ENCODE data around the gene FER. TPM values are rescaled to one million over a fixed set of nuclear protein-coding genes. Genes with fewer than 3 reads are reported as not detected.
A peak's percentile ranks its signal among the peaks of the same experiment; 100 is the strongest.

FER gene
- total RNA-seq, 1 donor from 2014 or later, result 38.2 TPM

GRCh38 chr5:109062664-109063063 is 315.0 kb downstream of the FER start:
- peaks cover 26% of the 10 kb centered on the region for H3K4me1 Mint-ChIP-seq (ENCODE audit: unreplicated experiment)
- no peaks in the 10 kb centered on the region for H3K27me3 Mint-ChIP-seq (ENCODE audit: unreplicated experiment)
- H3K36me3 Mint-ChIP-seq (ENCODE audit: unreplicated experiment), result peaks cover 2% of the 10 kb centered on the region
- H3K9me3 Mint-ChIP-seq (ENCODE audit: unreplicated experiment), result no peaks in the 10 kb centered on the region
- H3K4me3 Mint-ChIP-seq (ENCODE audit: unreplicated experiment), result no peak overlapping the region
- no peak for DNase-seq (ENCODE audit: extremely low spot score, unreplicated experiment)
- peak overlapping the region; percentile 56 for H3K27ac Mint-ChIP-seq (ENCODE audit: unreplicated experiment)
- TF ChIP-seq CTCF (IDR thresholded peaks at IDR 0.05), result no peak

GRCh38 chr5:109063223-109063622 is 315.5 kb downstream of the FER start:
- Mint-ChIP-seq H3K4me1 (ENCODE audit: unreplicated experiment) (peaks cover 26% of the 10 kb centered on the region), H3K4me3 (ENCODE audit: unreplicated experiment) (no peak overlapping the region), H3K27ac (ENCODE audit: unreplicated experiment) (peak overlapping the region; percentile 56), H3K27me3 (ENCODE audit: unreplicated experiment) (no peaks in the 10 kb centered on the region), H3K36me3 (ENCODE audit: unreplicated experiment) (peaks cover 2% of the 10 kb centered on the region), H3K9me3 (ENCODE audit: unreplicated experiment) (no peaks in the 10 kb centered on the region)
- no peak for DNase-seq (ENCODE audit: extremely low spot score, unreplicated experiment)
- no peak for TF ChIP-seq CTCF (IDR thresholded peaks at IDR 0.05)

- H3K36me3 Mint-ChIP-seq (ENCODE audit: unreplicated experiment), result no peaks in the 10 kb centered on the region
- no peak overlapping the region for H3K4me3 Mint-ChIP-seq (ENCODE audit: unreplicated experiment)
- H3K4me1 Mint-ChIP-seq (ENCODE audit: unreplicated experiment), result peaks cover 3% of the 10 kb centered on the region
- TF ChIP-seq CTCF (IDR thresholded peaks at IDR 0.05), result no peak
- H3K27me3 Mint-ChIP-seq (ENCODE audit: unreplicated experiment), result no peaks in the 10 kb centered on the region
- H3K27ac Mint-ChIP-seq (ENCODE audit: unreplicated experiment), result no peak overlapping the region
- no peaks in the 10 kb centered on the region for H3K9me3 Mint-ChIP-seq (ENCODE audit: unreplicated experiment)
- no peak for DNase-seq (ENCODE audit: extremely low spot score, unreplicated experiment)
Measured at GRCh38 chr5:109076741-109077140, 329.0 kb downstream of the FER start.

GRCh38 chr5:109078448-109078847 is 330.8 kb downstream of the FER start:
- peaks cover 17% of the 10 kb centered on the region for H3K4me1 Mint-ChIP-seq (ENCODE audit: unreplicated experiment)
- H3K36me3 Mint-ChIP-seq (ENCODE audit: unreplicated experiment), result no peaks in the 10 kb centered on the region
- H3K4me3 Mint-ChIP-seq (ENCODE audit: unreplicated experiment), result no peak overlapping the region
- H3K27me3 Mint-ChIP-seq (ENCODE audit: unreplicated experiment), result no peaks in the 10 kb centered on the region
- H3K27ac Mint-ChIP-seq (ENCODE audit: unreplicated experiment), result no peak overlapping the region
- H3K9me3 Mint-ChIP-seq (ENCODE audit: unreplicated experiment), result no peaks in the 10 kb centered on the region
- no peak for DNase-seq (ENCODE audit: extremely low spot score, unreplicated experiment)
- TF ChIP-seq CTCF (IDR thresholded peaks at IDR 0.05), result no peak

DNA sequence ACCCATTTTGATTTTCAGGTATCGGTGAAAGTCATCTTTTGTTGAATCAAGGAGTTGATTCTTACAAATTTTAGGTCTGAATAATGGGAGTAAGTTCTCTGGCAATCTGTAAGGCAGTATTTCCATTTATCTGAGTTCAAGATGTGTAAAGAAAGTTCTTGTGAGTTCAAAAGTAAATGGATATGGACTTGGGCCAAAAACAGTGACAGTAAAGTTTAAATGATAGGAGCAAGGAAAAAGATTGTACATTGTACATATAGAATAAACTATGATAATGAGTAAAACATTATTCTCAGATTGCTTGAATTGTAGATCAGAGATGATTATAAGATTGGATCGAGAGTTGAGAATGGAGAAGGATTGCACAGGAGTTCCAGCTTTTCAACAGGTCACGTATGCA is 332.8 kb downstream of the FER start:
- Mint-ChIP-seq H3K27me3 (ENCODE audit: unreplicated experiment) (no peaks in the 10 kb centered on the region), H3K4me3 (ENCODE audit: unreplicated experiment) (no peak overlapping the region), H3K9me3 (ENCODE audit: unreplicated experiment) (no peaks in the 10 kb centered on the region), H3K27ac (ENCODE audit: unreplicated experiment) (no peak overlapping the region), H3K36me3 (ENCODE audit: unreplicated experiment) (no peaks in the 10 kb centered on the region), H3K4me1 (ENCODE audit: unreplicated experiment) (peaks cover 13% of the 10 kb centered on the region)
- DNase-seq (ENCODE audit: extremely low spot score, unreplicated experiment), result no peak
- no peak for TF ChIP-seq CTCF (IDR thresholded peaks at IDR 0.05)

All from osteocyte (in vitro differentiated cells).